ENCODE measurements around the gene THAP12. TPM values are rescaled to one million over a fixed set of nuclear protein-coding genes. Genes with fewer than 3 reads are reported as not detected.
"Not testable (repeated sequence)": the region's sequence is repeated elsewhere in the genome, so short reads cannot be mapped to it uniquely, and the experiment has no call there.

THAP12 gene
- total RNA-seq, 1 experiment from 2014 or later: 27.6 TPM

DNA sequence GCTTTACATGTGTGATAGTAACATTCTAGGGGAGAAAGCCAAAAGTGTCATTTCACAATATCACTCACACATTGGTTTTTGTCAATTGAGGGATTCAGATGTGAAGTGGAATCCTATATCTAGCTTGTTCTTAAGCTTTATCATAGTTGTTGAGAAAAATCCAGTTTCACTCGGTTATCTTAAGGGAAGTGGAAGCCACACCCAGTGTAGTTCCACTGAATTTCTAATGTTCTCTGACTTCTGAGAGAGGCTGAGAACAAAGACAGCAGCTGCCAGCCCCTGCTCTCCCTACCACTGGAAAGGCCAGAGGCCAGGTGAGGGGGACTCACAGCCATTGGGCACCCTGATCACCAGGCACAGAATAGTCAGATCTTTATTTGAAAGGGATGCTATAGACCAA lies 53.7 kb downstream of the THAP12 start:
- H3K9me3 Mint-ChIP-seq: peaks cover under 1% of the 10 kb centered on the region
- ChIA-PET CTCF (interaction anchor here (3.8 to 4.2 kb wide), 2 partner anchors 8 to 119 kb away, joined by 12 to 29 read pairs; no protein-coding TSS in a partner anchor), POLR2A (no interaction called here)
- no peak overlapping the region for H3K27ac Mint-ChIP-seq
- peaks cover 23% of the 10 kb centered on the region for H3K4me1 Mint-ChIP-seq
- DNase-seq (ENCODE audit: low spot score): no peak
- H3K36me3 Mint-ChIP-seq: no peaks in the 10 kb centered on the region
- TF ChIP-seq ATF1 (CRISPR knock-in tag; IDR thresholded peaks at IDR 0.05) (no peak), MYBL2 (CRISPR knock-in tag; IDR thresholded peaks at IDR 0.05) (no peak), NR1H2 (CRISPR knock-in tag; IDR thresholded peaks at IDR 0.05) (no peak)
- TF ChIP-seq, protein P1, sequence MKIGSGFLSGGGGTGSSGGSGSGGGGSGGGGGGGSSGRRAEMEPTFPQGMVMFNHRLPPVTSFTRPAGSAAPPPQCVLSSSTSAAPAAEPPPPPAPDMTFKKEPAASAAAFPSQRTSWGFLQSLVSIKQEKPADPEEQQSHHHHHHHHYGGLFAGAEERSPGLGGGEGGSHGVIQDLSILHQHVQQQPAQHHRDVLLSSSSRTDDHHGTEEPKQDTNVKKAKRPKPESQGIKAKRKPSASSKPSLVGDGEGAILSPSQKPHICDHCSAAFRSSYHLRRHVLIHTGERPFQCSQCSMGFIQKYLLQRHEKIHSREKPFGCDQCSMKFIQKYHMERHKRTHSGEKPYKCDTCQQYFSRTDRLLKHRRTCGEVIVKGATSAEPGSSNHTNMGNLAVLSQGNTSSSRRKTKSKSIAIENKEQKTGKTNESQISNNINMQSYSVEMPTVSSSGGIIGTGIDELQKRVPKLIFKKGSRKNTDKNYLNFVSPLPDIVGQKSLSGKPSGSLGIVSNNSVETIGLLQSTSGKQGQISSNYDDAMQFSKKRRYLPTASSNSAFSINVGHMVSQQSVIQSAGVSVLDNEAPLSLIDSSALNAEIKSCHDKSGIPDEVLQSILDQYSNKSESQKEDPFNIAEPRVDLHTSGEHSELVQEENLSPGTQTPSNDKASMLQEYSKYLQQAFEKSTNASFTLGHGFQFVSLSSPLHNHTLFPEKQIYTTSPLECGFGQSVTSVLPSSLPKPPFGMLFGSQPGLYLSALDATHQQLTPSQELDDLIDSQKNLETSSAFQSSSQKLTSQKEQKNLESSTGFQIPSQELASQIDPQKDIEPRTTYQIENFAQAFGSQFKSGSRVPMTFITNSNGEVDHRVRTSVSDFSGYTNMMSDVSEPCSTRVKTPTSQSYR (CRISPR knock-in tag; IDR thresholded peaks at IDR 0.05): no peak
- TF ChIP-seq, protein P2, sequence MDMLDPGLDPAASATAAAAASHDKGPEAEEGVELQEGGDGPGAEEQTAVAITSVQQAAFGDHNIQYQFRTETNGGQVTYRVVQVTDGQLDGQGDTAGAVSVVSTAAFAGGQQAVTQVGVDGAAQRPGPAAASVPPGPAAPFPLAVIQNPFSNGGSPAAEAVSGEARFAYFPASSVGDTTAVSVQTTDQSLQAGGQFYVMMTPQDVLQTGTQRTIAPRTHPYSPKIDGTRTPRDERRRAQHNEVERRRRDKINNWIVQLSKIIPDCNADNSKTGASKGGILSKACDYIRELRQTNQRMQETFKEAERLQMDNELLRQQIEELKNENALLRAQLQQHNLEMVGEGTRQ (CRISPR knock-in tag; IDR thresholded peaks at IDR 0.05): no peak
- TF ChIP-seq, protein P3, sequence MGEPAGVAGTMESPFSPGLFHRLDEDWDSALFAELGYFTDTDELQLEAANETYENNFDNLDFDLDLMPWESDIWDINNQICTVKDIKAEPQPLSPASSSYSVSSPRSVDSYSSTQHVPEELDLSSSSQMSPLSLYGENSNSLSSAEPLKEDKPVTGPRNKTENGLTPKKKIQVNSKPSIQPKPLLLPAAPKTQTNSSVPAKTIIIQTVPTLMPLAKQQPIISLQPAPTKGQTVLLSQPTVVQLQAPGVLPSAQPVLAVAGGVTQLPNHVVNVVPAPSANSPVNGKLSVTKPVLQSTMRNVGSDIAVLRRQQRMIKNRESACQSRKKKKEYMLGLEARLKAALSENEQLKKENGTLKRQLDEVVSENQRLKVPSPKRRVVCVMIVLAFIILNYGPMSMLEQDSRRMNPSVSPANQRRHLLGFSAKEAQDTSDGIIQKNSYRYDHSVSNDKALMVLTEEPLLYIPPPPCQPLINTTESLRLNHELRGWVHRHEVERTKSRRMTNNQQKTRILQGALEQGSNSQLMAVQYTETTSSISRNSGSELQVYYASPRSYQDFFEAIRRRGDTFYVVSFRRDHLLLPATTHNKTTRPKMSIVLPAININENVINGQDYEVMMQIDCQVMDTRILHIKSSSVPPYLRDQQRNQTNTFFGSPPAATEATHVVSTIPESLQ (CRISPR knock-in tag; IDR thresholded peaks at IDR 0.05): no peak
- ATAC-seq: no peak
- H3K4me3 Mint-ChIP-seq: no peak overlapping the region
- H3K27me3 Mint-ChIP-seq (ENCODE audit: low read depth): peaks cover 22% of the 10 kb centered on the region

DNA sequence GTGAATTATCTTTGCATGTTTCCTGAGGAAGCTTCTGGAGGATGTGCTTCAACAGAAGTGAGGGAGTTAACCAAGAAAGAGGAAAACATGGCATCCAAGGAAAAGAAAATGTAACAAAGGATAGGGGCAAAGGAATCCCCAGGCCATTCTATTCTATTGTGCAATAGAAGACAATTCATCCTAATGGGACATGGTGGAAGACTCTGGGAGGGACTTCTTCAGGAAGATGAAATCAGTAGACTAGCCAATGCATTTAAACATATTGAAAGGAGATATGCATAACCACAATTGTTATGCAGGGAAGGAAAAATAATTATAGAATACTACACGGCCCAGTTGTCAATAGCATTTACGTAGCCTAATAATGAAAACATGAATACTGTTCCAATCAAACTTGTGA lies 55.7 kb downstream of the THAP12 start:
- ChIA-PET CTCF (interaction anchor here (8.7 kb wide), 1 partner anchor 116 kb away, joined by 219 read pairs; the partner anchor contains the start of gene WNT11), POLR2A (interaction anchor here (0.6 kb wide), 1 partner anchor 40 kb away, joined by 3 read pairs; no protein-coding TSS in a partner anchor)
- no peaks in the 10 kb centered on the region for H3K9me3 Mint-ChIP-seq
- no peaks in the 10 kb centered on the region for H3K36me3 Mint-ChIP-seq
- ATAC-seq (no peak), DNase-seq (ENCODE audit: low spot score) (no peak)
- H3K4me1 Mint-ChIP-seq: peaks cover 27% of the 10 kb centered on the region
- TF ChIP-seq, protein P4, sequence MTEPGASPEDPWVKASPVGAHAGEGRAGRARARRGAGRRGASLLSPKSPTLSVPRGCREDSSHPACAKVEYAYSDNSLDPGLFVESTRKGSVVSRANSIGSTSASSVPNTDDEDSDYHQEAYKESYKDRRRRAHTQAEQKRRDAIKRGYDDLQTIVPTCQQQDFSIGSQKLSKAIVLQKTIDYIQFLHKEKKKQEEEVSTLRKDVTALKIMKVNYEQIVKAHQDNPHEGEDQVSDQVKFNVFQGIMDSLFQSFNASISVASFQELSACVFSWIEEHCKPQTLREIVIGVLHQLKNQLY (CRISPR knock-in tag; IDR thresholded peaks at IDR 0.05): no peak
- no peak for TF ChIP-seq ZNF232 (CRISPR knock-in tag; IDR thresholded peaks at IDR 0.05)
- no peak for TF ChIP-seq CBFB (CRISPR knock-in tag; IDR thresholded peaks at IDR 0.05; ENCODE audit: low read depth)
- no peak overlapping the region for H3K27ac Mint-ChIP-seq
- H3K4me3 Mint-ChIP-seq: no peak overlapping the region
- peaks cover 41% of the 10 kb centered on the region for H3K27me3 Mint-ChIP-seq (ENCODE audit: low read depth)

DNA sequence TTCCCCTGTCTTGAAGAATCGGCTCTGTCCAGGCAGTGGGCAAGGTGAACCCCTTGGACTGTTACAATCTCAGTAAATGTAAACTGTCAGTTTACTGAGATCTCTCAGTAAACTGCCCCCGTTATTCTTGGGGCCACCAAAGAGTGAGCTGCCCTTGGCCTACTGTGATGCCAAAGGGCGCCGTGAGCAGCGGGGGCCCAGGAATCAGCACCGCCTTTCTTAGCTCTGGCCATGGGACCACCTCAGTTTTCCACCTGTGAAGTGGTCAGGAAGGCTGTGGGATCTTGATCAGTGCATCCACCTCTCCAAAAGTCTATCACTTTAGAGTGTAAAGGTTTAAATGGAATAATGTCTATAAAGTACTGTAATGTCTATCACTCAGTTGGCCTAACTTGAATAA lies 57.1 kb downstream of the THAP12 start:
- ChIA-PET POLR2A (no interaction called here), CTCF (interaction anchor here (1.8 to 8.7 kb wide), 2 partner anchors 115 to 172 kb away, joined by 6 to 219 read pairs; partner anchors contain the start of gene WNT11)
- H3K9me3 Mint-ChIP-seq: no peaks in the 10 kb centered on the region
- no peak overlapping the region for H3K27ac Mint-ChIP-seq
- peaks cover 45% of the 10 kb centered on the region for H3K27me3 Mint-ChIP-seq (ENCODE audit: low read depth)
- H3K4me3 Mint-ChIP-seq: no peak overlapping the region; the same call in 1 of the 2 replicates
- H3K4me1 Mint-ChIP-seq: peaks cover 19% of the 10 kb centered on the region
- ATAC-seq (no peak), DNase-seq (ENCODE audit: low spot score) (no peak)
- no peak for TF ChIP-seq CREM (CRISPR knock-in tag; IDR thresholded peaks at IDR 0.05)
- TF ChIP-seq SMAD4 (CRISPR knock-in tag; IDR thresholded peaks at IDR 0.05): no peak
- TF ChIP-seq RELA (CRISPR knock-in tag; IDR thresholded peaks at IDR 0.05; ENCODE audit: borderline replicate concordance): no peak
- TF ChIP-seq, protein P5, sequence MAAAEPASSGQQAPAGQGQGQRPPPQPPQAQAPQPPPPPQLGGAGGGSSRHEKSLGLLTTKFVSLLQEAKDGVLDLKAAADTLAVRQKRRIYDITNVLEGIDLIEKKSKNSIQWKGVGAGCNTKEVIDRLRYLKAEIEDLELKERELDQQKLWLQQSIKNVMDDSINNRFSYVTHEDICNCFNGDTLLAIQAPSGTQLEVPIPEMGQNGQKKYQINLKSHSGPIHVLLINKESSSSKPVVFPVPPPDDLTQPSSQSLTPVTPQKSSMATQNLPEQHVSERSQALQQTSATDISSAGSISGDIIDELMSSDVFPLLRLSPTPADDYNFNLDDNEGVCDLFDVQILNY (CRISPR knock-in tag; IDR thresholded peaks at IDR 0.05): no peak
- TF ChIP-seq NR2C2 (CRISPR knock-in tag; IDR thresholded peaks at IDR 0.05): no peak
- TF ChIP-seq, protein P4 (CRISPR knock-in tag; IDR thresholded peaks at IDR 0.05): no peak
- TF ChIP-seq NR1H2 (CRISPR knock-in tag; IDR thresholded peaks at IDR 0.05): no peak
- no peaks in the 10 kb centered on the region for H3K36me3 Mint-ChIP-seq

DNA sequence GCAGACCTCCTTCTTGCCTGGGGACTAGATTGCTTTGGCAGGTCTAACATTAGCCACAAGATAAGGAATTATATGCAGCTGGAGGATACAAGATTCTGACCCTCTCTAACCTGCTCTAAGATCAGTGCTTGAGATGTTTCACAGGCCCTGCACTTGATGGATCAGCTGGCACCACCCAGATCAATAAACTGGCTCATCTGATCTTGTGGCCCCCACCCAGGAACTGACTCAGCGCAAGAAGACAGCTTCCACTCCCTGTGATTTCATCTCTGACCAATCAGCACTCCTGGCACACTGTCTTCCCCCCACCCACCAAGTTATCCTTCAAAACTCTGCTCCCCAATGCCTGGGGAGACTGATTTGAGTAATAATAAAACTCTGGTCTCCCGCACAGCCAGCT lies 57.6 kb downstream of the THAP12 start:
- H3K27ac Mint-ChIP-seq; H3K36me3 Mint-ChIP-seq; H3K9me3 Mint-ChIP-seq; DNase-seq (ENCODE audit: low spot score); ATAC-seq; POLR2A ChIA-PET: not testable (repeated sequence)
- Mint-ChIP-seq H3K4me1 (peaks cover 18% of the 10 kb centered on the region), H3K27me3 (ENCODE audit: low read depth) (peaks cover 45% of the 10 kb centered on the region), H3K4me3 (peak overlapping the region; percentile 58; the same call in 1 of the 2 replicates)
- CTCF ChIA-PET: interaction anchor here (0.6 to 8.7 kb wide), 5 partner anchors 9 to 600 kb away, joined by 3 to 219 read pairs (median 5); partner anchors contain the start of gene WNT11
